DMS153 (cell line): ENCODE measurements around the gene ZNF665.
A peak's percentile ranks its signal among the peaks of the same experiment; 100 is the strongest.
"Not testable (repeated sequence)": the region's sequence is repeated elsewhere in the genome, so short reads cannot be mapped to it uniquely, and the experiment has no call there.

Source experiments
- DNase-seq: peaks from one replicate; lab custom pipeline; 2025; lab: John Stamatoyannopoulos, UW

ZNF665 gene

DNA sequence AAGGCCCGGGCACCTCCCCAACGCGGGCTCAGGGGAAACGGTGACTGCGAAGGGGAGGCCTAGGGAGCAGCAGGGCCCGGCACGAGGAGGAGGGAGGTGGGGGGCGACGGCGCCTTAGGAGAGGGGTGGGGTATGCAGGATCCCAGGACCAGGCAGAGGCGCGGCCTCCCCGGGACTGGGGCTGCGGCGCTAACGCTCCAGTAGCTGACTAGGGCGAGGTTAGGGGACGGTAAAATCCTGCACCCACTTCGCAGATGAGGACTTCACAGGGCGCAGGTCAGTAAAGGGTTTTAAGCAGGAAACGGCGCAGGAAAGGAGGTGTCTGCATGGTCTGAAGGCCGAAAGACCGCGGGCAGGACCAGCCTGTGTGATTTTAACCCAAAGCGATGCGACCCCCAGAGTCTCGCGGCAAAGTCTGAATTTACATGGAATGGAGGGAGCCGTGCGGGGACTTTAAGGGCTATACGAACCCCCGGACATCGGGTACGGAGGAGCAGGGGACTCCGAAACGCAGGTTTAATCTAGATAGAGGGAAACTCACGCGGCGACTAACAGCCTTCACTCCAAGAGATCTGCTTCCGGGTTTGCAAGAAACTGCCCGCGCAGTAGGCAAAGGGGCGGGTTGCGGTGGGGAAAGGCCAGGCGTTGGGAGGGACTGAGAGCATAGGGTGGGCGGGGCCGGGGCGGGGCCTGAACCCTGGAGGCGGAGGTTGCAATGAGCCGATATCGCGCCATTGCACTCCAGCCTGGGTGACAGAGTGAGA lies at the start of gene ZNF665:
Gene ZNF665 (minus strand): TSS at position 588 of the 764 bp plus-strand sequence. CDS start 10,460 bp downstream, outside the sequence.
- DNase-seq, result no peak

DNA sequence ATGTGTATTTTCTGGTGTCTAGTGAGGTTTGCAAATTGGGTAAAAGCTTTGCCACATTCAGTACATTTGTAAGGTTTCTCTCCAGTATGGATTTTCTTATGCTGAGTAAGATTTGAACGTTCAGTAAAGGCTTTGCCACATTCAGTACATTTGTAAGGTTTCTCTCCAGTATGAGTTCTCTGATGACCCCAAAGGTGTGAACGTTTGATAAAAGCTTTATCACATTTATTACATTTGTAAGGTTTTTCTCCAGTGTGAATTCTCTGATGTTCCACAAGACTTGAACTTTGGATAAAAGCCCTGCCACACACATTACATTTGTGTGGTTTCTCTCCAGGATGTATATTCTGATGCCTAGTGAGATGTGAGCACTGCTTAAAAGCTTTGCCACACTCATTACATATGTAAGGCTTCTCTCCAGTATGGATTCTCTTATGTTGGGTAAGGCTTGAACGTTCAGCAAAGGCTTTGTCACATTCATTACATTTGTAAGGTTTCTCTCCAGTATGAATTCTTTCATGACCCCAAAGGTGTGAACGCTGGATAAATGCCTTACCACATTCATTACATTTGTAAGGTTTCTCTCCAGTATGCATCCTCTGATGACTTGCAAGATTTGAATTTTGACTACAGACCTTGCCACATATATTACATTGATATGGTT lies 44.1 kb upstream of the ZNF665 start:
- no peak for DNase-seq

DNA sequence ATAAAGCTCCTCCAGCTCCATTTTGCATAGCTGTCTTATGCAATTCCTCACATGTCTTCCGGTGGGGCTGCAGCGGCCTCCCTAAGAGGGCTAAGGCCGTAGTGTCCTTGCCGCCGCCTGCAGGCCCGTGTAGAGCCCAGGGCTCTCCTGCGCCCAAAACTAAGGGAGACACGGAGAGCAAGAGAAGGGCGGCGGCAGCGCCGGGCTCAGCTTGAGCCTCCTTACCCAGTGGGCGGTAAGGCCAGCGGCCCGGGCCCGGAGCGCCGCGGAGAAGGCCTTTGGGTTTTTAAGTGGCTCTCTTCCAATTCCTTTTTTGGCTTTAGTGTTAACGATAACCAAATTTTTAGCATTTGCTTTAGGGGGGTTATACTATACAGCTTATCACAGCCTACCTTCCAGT lies 31.4 kb upstream of the ZNF665 start:
- DNase-seq, result no peak

GRCh38 chr19:53222716-53223115 lies 29.6 kb upstream of the ZNF665 start:
- not testable (repeated sequence) for DNase-seq

DNA sequence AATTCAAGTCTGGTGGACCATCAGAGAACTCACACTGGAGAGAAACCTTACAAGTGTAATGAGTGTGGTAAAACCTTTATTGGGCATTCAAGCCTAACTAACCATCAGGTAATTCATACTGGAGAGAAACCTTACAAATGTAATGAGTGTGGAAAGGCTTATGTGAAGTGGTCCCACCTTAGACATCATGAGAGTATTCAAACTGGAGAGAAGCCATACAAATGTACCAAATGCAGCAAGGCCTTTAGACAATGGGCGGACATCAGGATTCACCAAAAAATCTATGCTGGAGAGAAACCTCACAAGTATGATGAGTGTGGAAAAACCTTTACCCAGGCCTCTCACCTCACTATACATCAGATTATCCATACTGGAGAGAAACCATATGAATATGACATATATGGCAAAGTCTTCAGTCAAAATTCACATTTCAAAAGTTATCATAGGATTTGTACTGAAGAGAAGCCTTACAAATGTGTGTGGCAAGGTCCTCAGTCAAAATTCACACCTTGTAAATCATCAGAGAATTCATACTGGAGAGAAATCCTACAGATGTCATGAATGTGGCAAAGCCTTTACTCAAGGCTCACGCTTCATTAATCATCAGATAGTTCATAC lies 19.7 kb upstream of the ZNF665 start:
- no peak for DNase-seq

- not testable (repeated sequence) for DNase-seq
These were observed 18.4 kb upstream of the ZNF665 start for GRCh38 chr19:53211554-53211953.

- no peak for DNase-seq
These were observed 3.7 kb upstream of the ZNF665 start for GRCh38 chr19:53196777-53197396.

DNA sequence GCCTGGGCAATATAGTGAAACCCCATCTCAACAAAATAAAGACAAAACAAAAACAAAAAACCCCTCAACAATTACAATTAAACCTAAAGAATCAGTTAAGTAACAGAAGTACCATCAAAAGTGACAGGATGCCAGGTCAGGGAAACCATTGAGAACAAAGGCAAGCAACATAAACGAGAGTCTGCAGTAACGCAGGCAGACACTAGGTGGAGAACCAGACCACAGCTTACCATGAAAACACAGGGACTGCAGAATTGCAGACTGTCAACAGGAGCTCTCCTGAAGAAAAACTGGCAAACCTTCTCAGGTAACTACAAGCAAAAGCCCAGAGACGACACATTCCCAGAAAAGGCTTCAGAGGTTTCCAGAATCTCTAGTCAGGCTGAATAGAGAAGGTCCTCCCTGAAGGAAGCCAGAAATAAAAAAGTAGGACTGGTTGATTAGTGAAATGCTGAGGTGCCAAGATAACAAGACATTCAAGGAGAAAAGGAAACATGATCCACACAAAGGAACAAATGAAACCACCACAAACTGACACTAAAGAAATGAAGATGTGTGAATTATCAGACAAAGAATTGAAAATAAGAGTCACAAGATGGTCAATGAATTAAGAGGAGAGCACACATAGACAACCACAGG lies 2.2 kb upstream of the ZNF665 start:
- peak; percentile 34 for DNase-seq

DNA sequence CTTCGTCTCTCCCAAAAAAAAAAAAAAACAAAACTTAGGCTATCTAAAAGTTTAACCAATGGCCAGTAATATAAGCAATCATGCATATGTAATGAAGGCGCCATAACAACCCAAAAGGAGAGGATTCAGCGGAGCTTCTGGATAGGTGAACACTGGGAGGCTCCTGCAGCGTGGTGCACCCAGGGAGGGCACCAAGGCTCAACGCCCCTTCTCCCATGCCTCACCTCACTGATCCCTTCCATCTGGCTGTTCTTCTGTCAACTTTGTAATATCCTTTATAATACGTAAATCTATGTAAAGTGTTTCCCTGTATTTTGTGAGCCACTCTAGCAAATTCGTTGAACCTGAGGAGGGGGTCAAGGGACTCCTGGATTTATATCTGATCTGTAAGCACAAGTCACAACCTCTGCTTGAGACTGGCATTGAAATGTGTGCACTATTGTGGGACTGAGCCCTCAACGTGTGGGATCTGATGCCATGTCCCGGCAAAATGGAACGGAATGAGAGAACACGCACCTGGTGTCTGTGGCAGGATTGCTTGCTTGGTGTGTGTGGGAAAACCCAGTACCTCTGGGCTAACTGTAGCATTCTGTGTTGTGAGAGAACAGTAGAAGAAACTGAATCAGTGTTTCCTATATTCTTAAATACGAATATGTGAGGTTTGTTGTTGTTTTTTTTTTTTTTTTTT lies 521 bp upstream of the ZNF665 start:
- no peak for DNase-seq

DNA sequence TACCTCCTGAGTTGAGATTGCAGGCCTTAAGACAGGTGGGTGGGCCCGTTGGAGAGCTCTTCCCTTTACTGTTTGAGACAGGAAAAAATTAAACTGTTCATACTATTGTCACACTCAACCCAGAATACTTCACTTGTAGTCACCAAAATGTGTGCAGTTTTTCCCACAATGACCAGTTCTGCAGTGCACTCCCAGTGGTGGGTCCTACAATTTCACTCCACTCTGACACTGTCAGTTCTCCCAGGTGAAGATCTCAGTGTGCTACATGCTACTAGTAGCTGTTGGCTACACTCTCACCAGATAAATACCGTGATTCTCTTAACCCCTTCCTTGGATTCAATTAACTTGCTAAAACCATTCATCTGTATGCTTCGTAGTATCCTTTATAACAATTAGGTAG lies 2.9 kb downstream of the ZNF665 start:
- DNase-seq, result no peak

- DNase-seq, result not testable (repeated sequence)
These were observed 3.4 kb downstream of the ZNF665 start for GRCh38 chr19:53189691-53190198.

GRCh38 chr19:53185155-53185882 lies 7.8 kb downstream of the ZNF665 start:
- not testable (repeated sequence) for DNase-seq

DNA sequence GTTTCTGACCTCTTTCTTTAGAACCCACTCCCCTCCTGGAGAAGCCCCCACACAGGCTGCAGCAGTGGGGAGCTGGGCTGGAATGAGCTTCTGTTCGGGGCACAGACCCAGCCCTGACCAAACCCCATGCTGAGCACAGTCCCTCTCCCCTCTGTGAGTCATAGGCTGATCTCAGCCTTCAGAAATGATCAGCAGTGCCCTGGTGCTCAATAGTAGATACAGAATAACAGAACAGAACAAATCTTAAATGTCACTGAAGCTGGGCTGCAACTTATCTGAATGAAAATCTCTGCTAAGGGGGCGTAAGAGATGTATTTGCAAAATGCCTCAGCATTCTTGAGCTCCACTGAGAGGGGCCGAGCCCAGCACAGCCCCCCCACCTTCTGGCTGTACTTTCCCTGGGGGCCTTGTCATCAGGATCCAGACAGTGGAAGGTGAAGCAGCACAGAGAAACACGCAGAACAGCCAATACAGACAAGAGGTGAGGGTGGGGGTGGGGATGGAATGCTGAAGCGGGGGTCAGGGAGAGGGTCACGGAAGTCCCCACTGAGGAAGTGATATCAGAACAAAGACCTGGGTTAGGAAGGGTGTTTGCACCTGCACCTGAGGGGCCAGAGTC lies 9.9 kb downstream of the ZNF665 start:
- DNase-seq, result no peak

GRCh38 chr19:53182202-53182601 lies 11.0 kb downstream of the ZNF665 start:
- no peak for DNase-seq

- DNase-seq, result no peak
These were observed 15.2 kb downstream of the ZNF665 start for GRCh38 chr19:53177986-53178385.

- no peak for DNase-seq
These were observed 20.3 kb downstream of the ZNF665 start for GRCh38 chr19:53172889-53173288.

GRCh38 chr19:53165691-53166091 lies 27.5 kb downstream of the ZNF665 start:
- no peak for DNase-seq

DNA sequence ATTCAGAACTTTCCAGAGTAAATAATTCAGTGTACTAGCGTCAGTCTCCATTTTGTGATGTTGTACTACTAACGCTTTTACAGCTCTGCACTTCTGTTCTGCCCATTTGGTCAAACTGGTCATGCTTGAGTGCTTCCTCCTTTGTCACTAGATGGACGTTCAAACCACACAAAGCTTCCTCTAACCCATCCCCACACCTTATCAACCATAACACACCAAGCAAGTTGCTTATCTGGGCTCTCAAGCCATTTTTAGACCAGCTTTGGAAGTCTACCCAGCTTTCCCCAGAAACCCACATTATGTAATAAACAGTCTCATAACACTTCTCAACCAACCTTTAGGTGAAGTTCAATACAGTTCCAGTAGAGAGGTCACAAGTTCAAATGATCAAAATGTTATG lies 32.0 kb downstream of the ZNF665 start:
- no peak for DNase-seq

GRCh38 chr19:53160350-53160749 lies 32.8 kb downstream of the ZNF665 start:
- no peak for DNase-seq

- no peak for DNase-seq
These were observed 35.0 kb downstream of the ZNF665 start for GRCh38 chr19:53158119-53158656.
